Vagina (tissue), 2 donors: ENCODE measurements around the gene S100P. TPM values are rescaled to one million over a fixed set of nuclear protein-coding genes. Genes with fewer than 3 reads are reported as not detected.
"Not testable (repeated sequence)": the region's sequence is repeated elsewhere in the genome, so short reads cannot be mapped to it uniquely, and the experiment has no call there.

ENCODE experiments used
- DNase-seq, 2 donors: peaks; one replicate each; pipeline ENCODE4 v3.0.0-alpha.2; 2017; ENCODE audit errors: extremely low spot score in 2 of 2
- H3K27ac ChIP-seq: fragments of 200-600 bp; sonication (generic); one replicate; pipeline ENCODE4 v1.5.1; 2019
- H3K27me3 ChIP-seq: fragments of 200-600 bp; sonication (generic); one replicate; pipeline ENCODE4 v1.5.1; 2019
- H3K36me3 ChIP-seq, 2 donors: fragments of 200-600 bp; sonication (generic); one replicate each; pipeline ENCODE4 v1.5.1; 2017 to 2019
- H3K4me1 ChIP-seq: fragments of 200-600 bp; sonication (generic); one replicate; pipeline ENCODE4 v1.5.1; 2019
- H3K4me3 ChIP-seq, 2 donors: fragments of 200-600 bp; sonication (generic); 1 replicate in 1 of 2; 2 replicates in 1 of 2; pipeline ENCODE4 v1.5.1; 2016 to 2019
- H3K9me3 ChIP-seq: fragments of 200-600 bp; sonication (generic); one replicate; pipeline ENCODE4 v1.5.1; 2019
- POLR2A ChIP-seq, 2 donors: fragments of 450-650 bp; IDR thresholded peaks; one replicate each; pipeline ENCODE4 v1.6.1; 2017; ENCODE audit warnings: antibody characterized with exemption in 2 of 2, mild to moderate bottlenecking in 2 of 2, moderate library complexity in 2 of 2
- POLR2AphosphoS5 ChIP-seq, 2 donors: sonication (generic); formaldehyde crosslinking; IDR thresholded peaks; one replicate each; pipeline ENCODE4 v1.9.0; 2017; ENCODE audit warnings: antibody characterized with exemption in 2 of 2, mild to moderate bottlenecking in 2 of 2, low read depth in 1 of 2; ENCODE audit not compliant: insufficient read depth in 1 of 2
- intact Hi-C: fragments of 100-400 bp; cut with DNase I; formaldehyde crosslinking; loops from one replicate; pipeline ENCODE4 v1.15.1; 2023
- total RNA-seq: library from RNA; depleted of rRNA; stranded (reverse); fragments of >200 nt; gene quantifications from one replicate; pipeline ENCODE4 v1.2.3, GENCODE V29; 2016
- TF ChIP-seq, protein P1 (sequence below), 3 experiments: fragments of 450-650 bp in 2 of 3; fragments of 200-600 bp in 1 of 3; sonication (generic) in 1 of 3; IDR thresholded peaks; one replicate each; pipeline ENCODE4 v1.5.1; 2017 to 2019; ENCODE audit warnings: antibody characterized with exemption in 3 of 3, mild to moderate bottlenecking in 2 of 3, moderate library complexity in 2 of 3

S100P gene
- total RNA-seq, 1 donor from 2014 or later: 18.2 TPM

- intact Hi-C loops: no loop called here
- Histone ChIP-seq H3K27me3 (no peaks in the 10 kb centered on the region), H3K9me3 (no peaks in the 10 kb centered on the region), H3K4me3 (no peak overlapping the region), H3K4me1 (no peaks in the 10 kb centered on the region), H3K27ac (no peak overlapping the region), H3K36me3 (no peaks in the 10 kb centered on the region)
- no peak for DNase-seq
- TF ChIP-seq, protein P1, sequence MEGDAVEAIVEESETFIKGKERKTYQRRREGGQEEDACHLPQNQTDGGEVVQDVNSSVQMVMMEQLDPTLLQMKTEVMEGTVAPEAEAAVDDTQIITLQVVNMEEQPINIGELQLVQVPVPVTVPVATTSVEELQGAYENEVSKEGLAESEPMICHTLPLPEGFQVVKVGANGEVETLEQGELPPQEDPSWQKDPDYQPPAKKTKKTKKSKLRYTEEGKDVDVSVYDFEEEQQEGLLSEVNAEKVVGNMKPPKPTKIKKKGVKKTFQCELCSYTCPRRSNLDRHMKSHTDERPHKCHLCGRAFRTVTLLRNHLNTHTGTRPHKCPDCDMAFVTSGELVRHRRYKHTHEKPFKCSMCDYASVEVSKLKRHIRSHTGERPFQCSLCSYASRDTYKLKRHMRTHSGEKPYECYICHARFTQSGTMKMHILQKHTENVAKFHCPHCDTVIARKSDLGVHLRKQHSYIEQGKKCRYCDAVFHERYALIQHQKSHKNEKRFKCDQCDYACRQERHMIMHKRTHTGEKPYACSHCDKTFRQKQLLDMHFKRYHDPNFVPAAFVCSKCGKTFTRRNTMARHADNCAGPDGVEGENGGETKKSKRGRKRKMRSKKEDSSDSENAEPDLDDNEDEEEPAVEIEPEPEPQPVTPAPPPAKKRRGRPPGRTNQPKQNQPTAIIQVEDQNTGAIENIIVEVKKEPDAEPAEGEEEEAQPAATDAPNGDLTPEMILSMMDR (IDR thresholded peaks at IDR 0.05): no peak
- TF ChIP-seq POLR2AphosphoS5 (IDR thresholded peaks at IDR 0.05; ENCODE audit: insufficient read depth in 1 of 2, low read depth in 1 of 2): no peak
- TF ChIP-seq POLR2A (IDR thresholded peaks at IDR 0.05): no peak
These were observed 44.5 kb upstream of the S100P start for GRCh38 chr4:6649216-6649615.

- H3K36me3 ChIP-seq, H3K4me1 ChIP-seq, H3K4me3 ChIP-seq, H3K27me3 ChIP-seq, H3K9me3 ChIP-seq, DNase-seq, intact Hi-C loops, H3K27ac ChIP-seq: not testable (repeated sequence)
These were observed 39.5 kb upstream of the S100P start for GRCh38 chr4:6654211-6654610.

- peaks cover 10% of the 10 kb centered on the region for H3K4me1 ChIP-seq
- intact Hi-C loops, H3K36me3 ChIP-seq, H3K27ac ChIP-seq, H3K4me3 ChIP-seq, H3K9me3 ChIP-seq, DNase-seq, H3K27me3 ChIP-seq: not testable (repeated sequence)
These were observed 38.4 kb upstream of the S100P start for GRCh38 chr4:6655291-6655690.

DNA sequence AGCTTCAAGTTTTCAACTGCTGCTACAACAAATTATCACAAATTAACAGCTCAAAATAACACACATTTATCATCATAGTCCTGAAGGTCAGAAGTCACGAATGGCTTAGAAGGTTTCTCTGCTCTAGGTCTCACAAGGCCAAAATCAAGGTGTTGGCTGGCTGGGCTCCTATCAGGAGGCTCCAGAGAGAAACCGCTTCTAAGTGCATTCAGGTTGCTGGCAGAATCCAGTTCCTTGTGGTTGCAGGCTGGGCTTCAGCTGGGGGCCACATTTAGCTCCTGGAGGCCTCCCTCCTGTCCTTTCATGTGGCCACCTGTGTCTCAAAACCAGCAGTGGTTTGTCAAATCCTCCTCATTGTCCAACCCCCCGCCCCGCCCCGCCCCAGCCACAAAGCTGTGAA lies 37.8 kb upstream of the S100P start:
- no peak overlapping the region for H3K4me3 ChIP-seq
- no peak overlapping the region for H3K27ac ChIP-seq
- peaks cover 10% of the 10 kb centered on the region for H3K4me1 ChIP-seq
- no peaks in the 10 kb centered on the region for H3K27me3 ChIP-seq
- TF ChIP-seq POLR2AphosphoS5 (IDR thresholded peaks at IDR 0.05; ENCODE audit: insufficient read depth in 1 of 2, low read depth in 1 of 2) (no peak), POLR2A (IDR thresholded peaks at IDR 0.05) (no peak)
- TF ChIP-seq, protein P1 (IDR thresholded peaks at IDR 0.05): no peak
- no peaks in the 10 kb centered on the region for H3K9me3 ChIP-seq
- no peak for DNase-seq
- H3K36me3 ChIP-seq: no peaks in the 10 kb centered on the region
- intact Hi-C loops: no loop called here

GRCh38 chr4:6657242-6658208 lies 36.2 kb upstream of the S100P start:
- Histone ChIP-seq H3K36me3 (no peaks in the 10 kb centered on the region), H3K4me1 (peaks cover 10% of the 10 kb centered on the region), H3K9me3 (no peaks in the 10 kb centered on the region), H3K4me3 (no peak overlapping the region), H3K27me3 (no peaks in the 10 kb centered on the region), H3K27ac (peak overlapping the region; percentile 75)
- TF ChIP-seq, protein P1 (IDR thresholded peaks at IDR 0.05): no peak
- TF ChIP-seq POLR2A (IDR thresholded peaks at IDR 0.05): no peak
- no peak for TF ChIP-seq POLR2AphosphoS5 (IDR thresholded peaks at IDR 0.05; ENCODE audit: insufficient read depth in 1 of 2, low read depth in 1 of 2)
- no peak for DNase-seq
- intact Hi-C loops: no loop called here

- Histone ChIP-seq H3K36me3 (no peaks in the 10 kb centered on the region), H3K27me3 (no peaks in the 10 kb centered on the region), H3K4me3 (peak overlapping the region; percentile 41 to 50), H3K9me3 (no peaks in the 10 kb centered on the region), H3K27ac (peak overlapping the region; percentile 75), H3K4me1 (peaks cover 10% of the 10 kb centered on the region)
- TF ChIP-seq POLR2AphosphoS5 (IDR thresholded peaks at IDR 0.05; ENCODE audit: insufficient read depth in 1 of 2, low read depth in 1 of 2): no peak
- TF ChIP-seq, protein P1 (IDR thresholded peaks at IDR 0.05): no peak
- TF ChIP-seq POLR2A (IDR thresholded peaks at IDR 0.05): no peak
- no peak for DNase-seq
- intact Hi-C loops: no loop called here
These were observed 35.5 kb upstream of the S100P start for GRCh38 chr4:6658209-6658595.
